Karpas-422 (cell line): Measurements from ENCODE around the gene GPR55. TPM values are rescaled to one million over a fixed set of nuclear protein-coding genes. Genes with fewer than 3 reads are reported as not detected.

Experiments
- total RNA-seq: library from RNA; depleted of rRNA; stranded (reverse); fragments of >200 nt; shearing (Covaris generic); gene quantifications from 2 replicates; pipeline ENCODE4 v1.2.3, GENCODE V29; 2014; ENCODE audit warnings: low replicate concordance; rRNA removed

Gene GPR55
- total RNA-seq, 1 experiment from 2014 or later: 9.5 TPM

Other genes starting within 250 kb of the GPR55 start
- gene CAB39, start 212.4 kb downstream of the GPR55 start, total RNA-seq: 45.5 and 89.3 TPM in 2 replicates
- 0.19 TPM in 1 of 2 replicates, not detected in the other for gene ITM2C, start 60.3 kb downstream of the GPR55 start, total RNA-seq
- gene SPATA3, start 70.9 kb upstream of the GPR55 start, total RNA-seq: not detected in 2 replicates
- gene C2orf72, start 112.3 kb upstream of the GPR55 start, total RNA-seq: not detected in 2 replicates
- 50.0 and 92.1 TPM in 2 replicates for gene PSMD1, start 131.6 kb upstream of the GPR55 start, total RNA-seq
- not detected in 2 replicates for gene HTR2B, start 199.8 kb upstream of the GPR55 start, total RNA-seq